HK-2 (cell line): Measurements from ENCODE around the gene LRRN2.
"Not testable (repeated sequence)": the region's sequence is repeated elsewhere in the genome, so short reads cannot be mapped to it uniquely, and the experiment has no call there.

Experiments used
- DNase-seq: peaks from one replicate; pipeline ENCODE4 v3.0.0-alpha.2; 2018; ENCODE audit not compliant: unreplicated experiment

Gene LRRN2

DNA sequence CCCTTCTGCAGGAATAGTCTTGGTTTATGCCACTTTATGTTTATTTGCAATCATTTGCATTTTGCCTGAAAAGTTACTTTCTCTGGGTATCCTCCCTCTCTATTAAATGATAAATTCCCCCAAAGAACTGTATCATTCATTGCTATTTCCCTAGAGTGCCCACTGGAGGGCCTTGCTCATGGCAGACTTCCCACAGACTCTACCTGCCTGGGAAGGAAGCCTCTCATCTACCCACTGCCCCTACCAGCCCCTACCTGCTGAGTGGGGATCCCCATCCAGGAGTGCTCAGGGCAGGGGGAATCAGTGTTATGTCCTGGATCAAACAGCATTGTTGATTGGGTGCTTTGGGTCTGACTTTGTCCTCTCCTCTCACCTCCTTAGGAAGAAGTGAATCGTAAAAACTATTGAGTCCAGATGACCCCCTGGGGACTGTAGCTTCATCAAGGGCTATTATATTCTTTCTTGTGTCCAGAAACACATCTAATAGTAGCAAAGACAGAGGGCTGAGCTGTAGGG is 6.8 kb upstream of the LRRN2 start:
- no peak for DNase-seq

DNA sequence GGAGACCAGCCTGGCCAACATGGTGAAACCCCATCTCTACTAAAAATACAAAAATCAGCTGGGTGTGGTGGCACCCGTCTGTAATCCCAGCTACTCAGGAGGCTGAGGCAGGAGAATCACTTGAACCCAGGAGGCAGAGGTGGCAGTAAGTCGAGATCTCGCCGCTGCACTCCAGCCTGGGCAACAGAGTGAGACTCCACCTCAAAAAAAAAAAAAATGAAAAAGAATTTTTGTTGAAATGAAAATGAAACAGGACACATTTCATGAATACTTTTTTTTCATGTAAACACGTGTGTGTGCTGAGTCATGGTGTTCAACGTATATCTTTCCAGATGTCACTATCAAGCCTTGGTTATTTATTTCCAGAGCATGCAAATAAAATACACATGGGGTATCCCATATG is 5.8 kb upstream of the LRRN2 start:
- DNase-seq, result not testable (repeated sequence)

- DNase-seq, result no peak
These were observed 3.2 kb upstream of the LRRN2 start for GRCh38 chr1:204688776-204689175.

DNA sequence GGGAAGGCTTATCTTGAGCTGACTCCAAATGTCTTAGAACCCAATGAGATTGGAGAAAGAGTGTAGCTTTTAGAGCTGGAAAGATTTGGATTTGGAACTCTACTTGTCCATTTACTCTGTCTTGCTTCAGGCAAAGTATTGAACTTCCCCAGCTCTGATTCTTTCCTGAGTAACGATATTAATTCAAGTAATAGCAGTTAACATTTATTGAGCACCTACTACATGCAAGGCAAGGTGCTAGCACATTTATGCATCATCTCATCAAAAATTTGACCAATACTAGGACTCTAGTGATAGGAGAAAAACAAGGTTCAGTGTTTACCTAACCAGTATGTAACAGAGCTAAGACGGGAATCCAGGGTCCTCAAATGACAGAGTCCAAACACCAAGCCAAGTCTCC is 2.5 kb upstream of the LRRN2 start:
- no peak for DNase-seq

- no peak for DNase-seq
These were observed 835 bp downstream of the LRRN2 start for GRCh38 chr1:204684571-204685235.

DNA sequence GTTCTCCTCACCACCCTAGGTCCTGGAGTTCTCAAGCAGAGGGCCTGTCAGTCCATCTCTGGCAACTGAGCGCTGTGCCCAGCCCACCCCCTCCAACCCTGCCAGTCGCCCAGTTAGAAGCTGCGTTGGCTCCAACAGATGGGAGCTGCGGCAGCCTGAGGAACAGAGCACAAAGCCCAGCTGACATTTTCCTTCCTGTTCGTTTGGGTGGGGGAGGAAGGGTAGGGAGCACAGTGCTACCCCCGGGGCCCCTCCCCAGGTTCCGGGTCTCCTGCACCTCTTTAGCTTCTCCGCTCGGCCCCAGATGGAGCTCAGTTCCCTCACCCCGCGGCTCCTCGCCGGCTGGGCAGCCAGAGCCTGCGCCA is 1.4 kb downstream of the LRRN2 start:
- no peak for DNase-seq

GRCh38 chr1:204683284-204684205 is 2.0 kb downstream of the LRRN2 start:
- no peak for DNase-seq

- no peak for DNase-seq
These were observed 5.1 kb downstream of the LRRN2 start for GRCh38 chr1:204680461-204680860.

- no peak for DNase-seq
These were observed 5.5 kb downstream of the LRRN2 start for GRCh38 chr1:204680051-204680450.

- no peak for DNase-seq
These were observed 6.6 kb downstream of the LRRN2 start for GRCh38 chr1:204678721-204679475.

GRCh38 chr1:204677864-204678263 is 7.7 kb downstream of the LRRN2 start:
- no peak for DNase-seq

DNA sequence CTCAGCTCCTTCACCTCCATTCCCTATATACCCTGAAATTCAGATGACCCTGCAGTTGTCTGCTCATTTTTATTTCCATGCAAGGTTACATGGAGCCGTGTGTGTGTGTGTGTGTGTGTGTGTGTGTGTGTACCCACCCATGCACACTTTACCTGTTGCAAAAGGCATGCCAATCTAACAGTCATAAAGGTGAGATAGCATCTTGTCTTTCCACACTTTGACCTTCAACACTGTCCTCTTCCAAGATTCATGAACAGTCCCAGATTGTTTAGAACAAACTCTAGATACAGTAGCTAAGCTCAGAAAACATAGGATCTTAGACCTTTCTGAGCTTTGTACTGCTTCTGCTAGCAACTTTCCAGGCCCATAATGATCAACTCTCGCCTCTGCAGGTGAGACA is 9.5 kb downstream of the LRRN2 start:
- DNase-seq, result no peak

DNA sequence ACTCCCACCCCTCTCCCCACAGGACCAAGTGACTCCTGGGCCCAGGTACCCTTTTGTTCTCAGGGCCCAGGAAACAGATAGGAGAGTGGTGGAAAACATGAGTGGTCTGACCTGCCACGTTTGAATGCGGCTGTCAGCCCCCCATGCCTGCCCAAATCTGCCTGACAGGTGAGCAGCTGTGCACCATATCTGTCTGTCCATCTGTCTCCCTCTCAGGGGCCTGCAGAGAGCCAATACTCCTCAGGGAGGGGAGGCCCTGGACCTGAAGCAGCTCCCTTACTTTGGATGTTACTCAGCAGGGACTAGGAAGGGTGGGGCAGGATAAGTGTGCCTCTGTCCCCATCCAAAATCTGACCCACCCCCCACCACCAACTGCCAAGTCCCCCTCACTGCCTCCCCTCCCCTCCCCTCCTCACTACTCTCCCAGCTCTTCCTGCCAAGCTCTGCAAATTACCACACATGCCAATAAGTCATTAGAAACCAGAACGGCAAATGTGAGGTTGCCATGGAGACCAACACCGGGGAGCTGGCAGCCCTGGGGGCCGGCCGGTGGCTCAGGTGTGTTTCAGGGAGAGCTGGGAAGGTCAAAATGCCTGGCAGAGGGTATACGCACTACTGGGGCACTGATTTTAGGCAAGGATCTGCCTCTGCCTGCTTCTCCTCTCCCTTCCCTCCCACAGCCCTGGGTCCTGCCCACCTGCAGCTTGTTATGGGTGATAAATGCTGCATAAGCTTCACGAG is 11.5 kb downstream of the LRRN2 start:
- DNase-seq, result no peak

- no peak for DNase-seq
These were observed 12.3 kb downstream of the LRRN2 start for GRCh38 chr1:204673209-204673608.

GRCh38 chr1:204672482-204673121 is 12.9 kb downstream of the LRRN2 start:
- no peak for DNase-seq

GRCh38 chr1:204672069-204672468 is 13.5 kb downstream of the LRRN2 start:
- no peak for DNase-seq

DNA sequence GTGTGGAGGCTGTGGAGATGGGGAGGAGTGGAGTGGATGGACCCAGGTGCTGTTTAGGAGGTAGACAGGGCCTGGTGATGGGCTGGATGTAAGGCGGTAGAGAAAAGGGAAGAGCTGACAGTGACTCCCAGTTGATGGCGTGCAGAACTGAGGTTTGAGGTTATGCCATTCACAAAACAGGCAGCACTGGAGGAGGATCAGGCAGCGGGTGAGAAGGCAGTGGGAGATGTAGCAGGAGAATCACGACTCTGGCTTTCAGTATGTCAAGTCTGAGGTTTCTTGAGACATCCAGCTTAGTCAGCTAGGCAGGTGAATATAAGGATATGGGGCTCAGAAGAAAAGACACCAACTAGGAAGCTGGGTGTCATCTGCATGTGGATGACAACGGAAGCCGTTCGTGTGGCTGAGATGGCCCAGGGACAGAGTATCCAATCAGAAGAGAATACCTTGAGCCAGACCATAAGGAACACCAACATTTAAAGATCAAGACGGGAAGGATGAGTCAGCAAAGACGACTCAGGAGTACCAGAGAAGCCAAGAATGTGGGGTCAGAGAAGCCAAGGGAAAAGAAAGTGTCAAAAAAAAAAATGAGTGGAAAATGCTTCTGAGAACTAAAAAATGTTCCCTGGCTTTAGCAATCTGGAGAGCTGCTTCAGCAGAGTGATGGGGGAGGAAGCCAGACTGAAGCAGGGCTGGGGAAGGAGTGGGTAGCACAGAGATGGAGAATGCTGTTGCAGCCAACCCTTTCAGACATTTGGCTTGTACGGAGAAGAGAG is 15.2 kb downstream of the LRRN2 start:
- DNase-seq, result no peak

DNA sequence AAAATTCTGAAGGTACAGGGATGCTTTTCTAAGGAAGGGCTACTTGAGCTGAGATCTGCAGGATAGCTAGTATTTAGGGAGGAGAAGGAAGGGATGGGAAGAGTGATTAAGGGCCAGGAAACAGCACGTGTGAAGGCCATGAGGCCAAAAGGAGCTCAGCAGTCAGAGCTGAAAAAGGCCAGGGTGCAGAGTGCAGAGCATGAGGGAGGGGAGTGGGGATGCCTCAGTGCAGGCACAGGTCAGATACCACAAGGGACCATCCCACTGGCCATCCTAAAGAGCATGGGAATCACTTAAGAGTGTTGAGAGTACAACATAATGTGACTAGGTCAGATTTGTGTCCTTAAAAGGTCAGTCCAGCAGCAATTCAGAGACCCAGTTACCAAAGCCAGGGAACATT is 16.0 kb downstream of the LRRN2 start:
- no peak for DNase-seq

- DNase-seq, result no peak
These were observed 21.2 kb downstream of the LRRN2 start for GRCh38 chr1:204664384-204664651.

GRCh38 chr1:204663644-204664383 is 21.7 kb downstream of the LRRN2 start:
- no peak for DNase-seq
